GM21526 (cell line): ENCODE data around the gene UBR7.

Experiments
- ATAC-seq: cut with Tn5 transposase; IDR thresholded peaks from one replicate; pipeline ENCODE4 v1.9.1; 2021; ENCODE audit warnings: moderate library complexity; ENCODE audit not compliant: unreplicated experiment, low FRiP score

UBR7 gene

GRCh38 chr14:93245764-93246420 is 38.8 kb downstream of the UBR7 start:
- no peak for ATAC-seq

- ATAC-seq = no peak
These were observed 39.5 kb downstream of the UBR7 start for GRCh38 chr14:93246534-93246933.

GRCh38 chr14:93249128-93249831 is 42.2 kb downstream of the UBR7 start:
- no peak for ATAC-seq

- no peak for ATAC-seq
These were observed 55.4 kb downstream of the UBR7 start for GRCh38 chr14:93262446-93262845.

- ATAC-seq = no peak
These were observed 56.4 kb downstream of the UBR7 start for GRCh38 chr14:93263416-93263815.

GRCh38 chr14:93266127-93266526 is 59.1 kb downstream of the UBR7 start:
- ATAC-seq = no peak

- no peak for ATAC-seq
These were observed 60.2 kb downstream of the UBR7 start for GRCh38 chr14:93267149-93267711.

GRCh38 chr14:93268406-93268805 is 61.4 kb downstream of the UBR7 start:
- ATAC-seq = no peak

- no peak for ATAC-seq
These were observed 62.4 kb downstream of the UBR7 start for GRCh38 chr14:93269341-93270068.

- ATAC-seq = no peak
These were observed 64.1 kb downstream of the UBR7 start for GRCh38 chr14:93271111-93271510.

GRCh38 chr14:93274055-93274806 is 67.2 kb downstream of the UBR7 start:
- no peak for ATAC-seq

GRCh38 chr14:93276031-93276716 is 69.1 kb downstream of the UBR7 start:
- ATAC-seq = no peak
